ENCODE results near the gene MYO18A. TPM values are rescaled to one million over a fixed set of nuclear protein-coding genes. Genes with fewer than 3 reads are reported as not detected.

Gene MYO18A
- total RNA-seq, 2 donors from 2014 or later = 106 to 332 TPM

- no peak for TF ChIP-seq CTCF (IDR thresholded peaks at IDR 0.05)
- Histone ChIP-seq H3K27me3 (replicated peaks; ENCODE audit: insufficient read depth) (no peaks in the 10 kb centered on the region), H3K4me1 (ENCODE audit: control insufficient read depth in 1 of 2, low read depth in 2 of 2) (no peaks in the 10 kb centered on the region), H3K36me3 (peaks cover 78% of the 10 kb centered on the region), H3K4me3 (no peak overlapping the region), H3K9me3 (no peaks in the 10 kb centered on the region), H3K27ac (no peak overlapping the region)
- DNase-seq (ENCODE audit: low spot score) = no peak
- no peak for ATAC-seq (ENCODE audit: insufficient number of reproducible peaks, low FRiP score, low read depth)
These were observed 80.7 kb downstream of the MYO18A start for GRCh38 chr17:29099527-29099926.

GRCh38 chr17:29096094-29096493 lies 84.1 kb downstream of the MYO18A start:
- Histone ChIP-seq H3K4me3 (no peak overlapping the region), H3K27me3 (replicated peaks; ENCODE audit: insufficient read depth) (no peaks in the 10 kb centered on the region), H3K9me3 (no peaks in the 10 kb centered on the region), H3K4me1 (ENCODE audit: control insufficient read depth in 1 of 2, low read depth in 2 of 2) (no peaks in the 10 kb centered on the region), H3K36me3 (peaks cover 88% of the 10 kb centered on the region), H3K27ac (no peak overlapping the region)
- no peak for TF ChIP-seq CTCF (IDR thresholded peaks at IDR 0.05)
- ATAC-seq (ENCODE audit: insufficient number of reproducible peaks, low FRiP score, low read depth) (no peak), DNase-seq (ENCODE audit: low spot score) (no peak)

GRCh38 chr17:29095439-29095838 lies 84.8 kb downstream of the MYO18A start:
- Histone ChIP-seq H3K4me3 (no peak overlapping the region), H3K4me1 (ENCODE audit: control insufficient read depth in 1 of 2, low read depth in 2 of 2) (no peaks in the 10 kb centered on the region), H3K9me3 (no peaks in the 10 kb centered on the region), H3K27ac (no peak overlapping the region), H3K27me3 (replicated peaks; ENCODE audit: insufficient read depth) (no peaks in the 10 kb centered on the region), H3K36me3 (peaks cover 94% of the 10 kb centered on the region)
- ATAC-seq (ENCODE audit: insufficient number of reproducible peaks, low FRiP score, low read depth) (no peak), DNase-seq (ENCODE audit: low spot score) (no peak)
- TF ChIP-seq CTCF (IDR thresholded peaks at IDR 0.05) = no peak

GRCh38 chr17:29094101-29094708 lies 86.0 kb downstream of the MYO18A start:
- no peaks in the 10 kb centered on the region for H3K9me3 ChIP-seq
- no peaks in the 10 kb centered on the region for H3K4me1 ChIP-seq (ENCODE audit: control insufficient read depth in 1 of 2, low read depth in 2 of 2)
- DNase-seq (ENCODE audit: low spot score) = no peak
- TF ChIP-seq CTCF (IDR thresholded peaks at IDR 0.05) = no peak
- H3K4me3 ChIP-seq = no peak overlapping the region
- peaks cover 95% of the 10 kb centered on the region for H3K36me3 ChIP-seq
- H3K27me3 ChIP-seq (replicated peaks; ENCODE audit: insufficient read depth) = no peaks in the 10 kb centered on the region
- no peak for ATAC-seq (ENCODE audit: insufficient number of reproducible peaks, low FRiP score, low read depth)
- no peak overlapping the region for H3K27ac ChIP-seq

GRCh38 chr17:29093090-29093871 lies 86.9 kb downstream of the MYO18A start:
- TF ChIP-seq CTCF (IDR thresholded peaks at IDR 0.05) = no peak
- no peak for ATAC-seq (ENCODE audit: insufficient number of reproducible peaks, low FRiP score, low read depth)
- no peaks in the 10 kb centered on the region for H3K9me3 ChIP-seq

More at GRCh38 chr17:29093090-29093871, 86.9 kb downstream of the MYO18A start:
- Histone ChIP-seq H3K27ac (no peak overlapping the region), H3K4me3 (no peak overlapping the region), H3K27me3 (replicated peaks; ENCODE audit: insufficient read depth) (no peaks in the 10 kb centered on the region), H3K4me1 (ENCODE audit: control insufficient read depth in 1 of 2, low read depth in 2 of 2) (no peaks in the 10 kb centered on the region), H3K36me3 (peaks cover 92% of the 10 kb centered on the region)
- no peak for DNase-seq (ENCODE audit: low spot score)

Data from thoracic aorta (tissue), 2 donors.